ENCODE data around the gene KIF16B. TPM values are rescaled to one million over a fixed set of nuclear protein-coding genes. Genes with fewer than 3 reads are reported as not detected.

Gene KIF16B
- total RNA-seq, 1 experiment from 2014 or later = 16.6 TPM

- H3K27ac ChIP-seq (ENCODE audit: low read length) = no peak overlapping the region
- intact Hi-C loops (cut with micrococcal nuclease; ENCODE audit: unreplicated experiment) = no loop called here
- no peak for ATAC-seq
- POLR2A ChIA-PET = no interaction called here
- CTCF ChIA-PET = no interaction called here
- no TSS peak for BruUV-seq (replicated peaks)
- DNase-seq (ENCODE audit: low read depth, low spot score) = no peak
- H3K4me3 ChIP-seq (ENCODE audit: low read depth in 2 of 2, low read length in 2 of 2) = no peak overlapping the region
- TF ChIP-seq SIN3A (IDR thresholded peaks at IDR 0.05; ENCODE audit: borderline replicate concordance, insufficient read depth, low read depth, low read length) (no peak), TCF7L2 (IDR thresholded peaks at IDR 0.05; ENCODE audit: low read depth, low read length) (no peak), POLR2AphosphoS5 (IDR thresholded peaks at IDR 0.05; ENCODE audit: low read depth, low read length) (no peak), REST (IDR thresholded peaks at IDR 0.05; ENCODE audit: insufficient read depth in 1 of 2, low read depth in 2 of 2, low read length in 1 of 2) (no peak), CTCF (IDR thresholded peaks at IDR 0.05) (no peak)
- no peaks in the 10 kb centered on the region for H3K36me3 ChIP-seq (ENCODE audit: control insufficient read depth, insufficient read depth, low read length)
- in situ Hi-C loops (cut with HindIII; ENCODE audit: low pct_unique_long_range_greater_than_20kb, low sequenced_read_pairs) = no loop called here
- H3K27me3 ChIP-seq (ENCODE audit: control insufficient read depth, insufficient read depth, low read length) = no peaks in the 10 kb centered on the region; the same call in 1 of the 2 replicates
- no peaks in the 10 kb centered on the region for H3K4me1 ChIP-seq (ENCODE audit: control insufficient read depth, insufficient read depth, low read length)
- no peaks in the 10 kb centered on the region for H3K9me3 ChIP-seq (ENCODE audit: control insufficient read depth, insufficient read depth, low read depth, low read length)
Observed at GRCh38 chr20:16617056-16617455, 43.8 kb upstream of the KIF16B start.

- no peak for ATAC-seq
Observed at GRCh38 chr20:16616317-16616716, 43.1 kb upstream of the KIF16B start.

More at GRCh38 chr20:16616317-16616716, 43.1 kb upstream of the KIF16B start:
- TF ChIP-seq SIN3A (IDR thresholded peaks at IDR 0.05; ENCODE audit: borderline replicate concordance, insufficient read depth, low read depth, low read length) (no peak), REST (IDR thresholded peaks at IDR 0.05; ENCODE audit: insufficient read depth in 1 of 2, low read depth in 2 of 2, low read length in 1 of 2) (no peak), CTCF (IDR thresholded peaks at IDR 0.05) (no peak), TCF7L2 (IDR thresholded peaks at IDR 0.05; ENCODE audit: low read depth, low read length) (no peak), POLR2AphosphoS5 (IDR thresholded peaks at IDR 0.05; ENCODE audit: low read depth, low read length) (no peak)
- no peaks in the 10 kb centered on the region for H3K36me3 ChIP-seq (ENCODE audit: control insufficient read depth, insufficient read depth, low read length)
- no peaks in the 10 kb centered on the region for H3K9me3 ChIP-seq (ENCODE audit: control insufficient read depth, insufficient read depth, low read depth, low read length)
- H3K27me3 ChIP-seq (ENCODE audit: control insufficient read depth, insufficient read depth, low read length) = no peaks in the 10 kb centered on the region; the same call in 1 of the 2 replicates
- intact Hi-C loops (cut with micrococcal nuclease; ENCODE audit: unreplicated experiment) = no loop called here
- in situ Hi-C loops (cut with HindIII; ENCODE audit: low pct_unique_long_range_greater_than_20kb, low sequenced_read_pairs) = no loop called here
- no peak for DNase-seq (ENCODE audit: low read depth, low spot score)
- ChIA-PET CTCF (no interaction called here), POLR2A (no interaction called here)
- no peak overlapping the region for H3K4me3 ChIP-seq (ENCODE audit: low read depth in 2 of 2, low read length in 2 of 2)
- no TSS peak for BruUV-seq (replicated peaks)
- H3K4me1 ChIP-seq (ENCODE audit: control insufficient read depth, insufficient read depth, low read length) = no peaks in the 10 kb centered on the region
- no peak overlapping the region for H3K27ac ChIP-seq (ENCODE audit: low read length)
